WTC11 (cell line): ENCODE data around the gene HPS1. TPM values are rescaled to one million over a fixed set of nuclear protein-coding genes. Genes with fewer than 3 reads are reported as not detected.
A peak's percentile ranks its signal among the peaks of the same experiment; 100 is the strongest.

Source experiments
- ATAC-seq: fragments of 200-7000 bp; cut with Tn5 transposase; 2 replicates; pipeline ENCODE4 v1.10.0; 2021; ENCODE audit warnings: mild to moderate bottlenecking, moderate library complexity
- CTCF ChIA-PET: fragments of 300-600 bp; sonication (Branson Sonifier 250); formaldehyde crosslinking; loops from one replicate; lab custom pipeline; 2021; ENCODE audit warnings: antibody characterized with exemption; lab: Charles Lee
- POLR2A ChIA-PET: fragments of 350-600 bp; sonication (Branson Sonifier 250); formaldehyde crosslinking; loops from one replicate; lab custom pipeline; 2021; ENCODE audit warnings: antibody characterized with exemption; lab: Charles Lee
- DNase-seq: peaks from one replicate; pipeline ENCODE4 v3.0.0; 2021; ENCODE audit warnings: low spot score
- H3K27ac Mint-ChIP-seq: 2 replicates; pipeline ENCODE4 v1.8.0; 2021; ENCODE audit warnings: mixed read lengths
- H3K27me3 Mint-ChIP-seq: 2 replicates; pipeline ENCODE4 v1.8.0; 2021; ENCODE audit warnings: low read depth, mild to moderate bottlenecking, moderate library complexity, mixed read lengths
- H3K36me3 Mint-ChIP-seq: 2 replicates; pipeline ENCODE4 v1.8.0; 2021; ENCODE audit warnings: mixed read lengths
- H3K4me1 Mint-ChIP-seq: 2 replicates; pipeline ENCODE4 v1.8.0; 2022; ENCODE audit warnings: mixed read lengths
- H3K4me3 Mint-ChIP-seq: 2 replicates; pipeline ENCODE4 v1.8.0; 2021; ENCODE audit warnings: mild to moderate bottlenecking, moderate library complexity, mixed read lengths
- H3K9me3 Mint-ChIP-seq: 2 replicates; pipeline ENCODE4 v1.8.0; 2021; ENCODE audit warnings: mixed read lengths
- ELF4 ChIP-seq: sonication (generic); formaldehyde crosslinking; IDR thresholded peaks from 2 replicates; pipeline ENCODE4 v1.8.1; 2022; ENCODE audit warnings: low read depth, mild to moderate bottlenecking, moderate library complexity, missing genetic modification reagents
- ESRRA ChIP-seq: sonication (generic); formaldehyde crosslinking; IDR thresholded peaks from 2 replicates; pipeline ENCODE4 v1.8.1; 2022; ENCODE audit warnings: mild to moderate bottlenecking, missing genetic modification reagents, borderline replicate concordance
- OVOL2 ChIP-seq: fragments of 250-450 bp; sonication (Bioruptor Pico); IDR thresholded peaks from 2 replicates; pipeline ENCODE4 v1.9.0; 2021; ENCODE audit warnings: mild to moderate bottlenecking, borderline replicate concordance
- ZBTB21 ChIP-seq: sonication (generic); formaldehyde crosslinking; IDR thresholded peaks from 2 replicates; pipeline ENCODE4 v1.8.1; 2023; ENCODE audit warnings: mild to moderate bottlenecking, missing genetic modification reagents, borderline replicate concordance
- ZNF138 ChIP-seq: sonication (generic); formaldehyde crosslinking; conservative IDR thresholded peaks from 2 replicates; pipeline ENCODE4 v1.8.1; 2022; ENCODE audit warnings: mild to moderate bottlenecking, moderate library complexity, missing genetic modification reagents
- ZNF396 ChIP-seq: fragments of 250-450 bp; sonication (Bioruptor Pico); IDR thresholded peaks from 2 replicates; pipeline ENCODE4 v1.8.0; 2021; ENCODE audit warnings: mild to moderate bottlenecking, moderate library complexity, borderline replicate concordance
- total RNA-seq: library from RNA; stranded (reverse); gene quantifications from 3 replicates; pipeline ENCODE4 v1.2.3, GENCODE V29; 2021
- TF ChIP-seq, protein P1 (sequence below): sonication (generic); formaldehyde crosslinking; IDR thresholded peaks from 2 replicates; pipeline ENCODE4 v1.8.1; 2022; ENCODE audit warnings: low read depth, mild to moderate bottlenecking, moderate library complexity, missing genetic modification reagents, borderline replicate concordance
- TF ChIP-seq, protein P2 (sequence below): sonication (generic); formaldehyde crosslinking; IDR thresholded peaks from 2 replicates; pipeline ENCODE4 v1.8.1; 2023; ENCODE audit warnings: mild to moderate bottlenecking, missing genetic modification reagents, moderate library complexity
- TF ChIP-seq, protein P3 (sequence below): fragments of 250-450 bp; sonication (Bioruptor Pico); IDR thresholded peaks from 2 replicates; pipeline ENCODE4 v1.9.0; 2021; ENCODE audit warnings: mild to moderate bottlenecking
- TF ChIP-seq, protein P4 (sequence below): sonication (generic); formaldehyde crosslinking; IDR thresholded peaks from 2 replicates; pipeline ENCODE4 v1.8.1; 2023; ENCODE audit warnings: mild to moderate bottlenecking, missing genetic modification reagents, borderline replicate concordance
- TF ChIP-seq, protein P5 (sequence below): sonication (generic); formaldehyde crosslinking; IDR thresholded peaks from 2 replicates; pipeline ENCODE4 v1.8.0; 2022; ENCODE audit warnings: mild to moderate bottlenecking, missing genetic modification reagents

The HPS1 gene
- total RNA-seq, 1 experiment from 2014 or later = 49.3 TPM

DNA sequence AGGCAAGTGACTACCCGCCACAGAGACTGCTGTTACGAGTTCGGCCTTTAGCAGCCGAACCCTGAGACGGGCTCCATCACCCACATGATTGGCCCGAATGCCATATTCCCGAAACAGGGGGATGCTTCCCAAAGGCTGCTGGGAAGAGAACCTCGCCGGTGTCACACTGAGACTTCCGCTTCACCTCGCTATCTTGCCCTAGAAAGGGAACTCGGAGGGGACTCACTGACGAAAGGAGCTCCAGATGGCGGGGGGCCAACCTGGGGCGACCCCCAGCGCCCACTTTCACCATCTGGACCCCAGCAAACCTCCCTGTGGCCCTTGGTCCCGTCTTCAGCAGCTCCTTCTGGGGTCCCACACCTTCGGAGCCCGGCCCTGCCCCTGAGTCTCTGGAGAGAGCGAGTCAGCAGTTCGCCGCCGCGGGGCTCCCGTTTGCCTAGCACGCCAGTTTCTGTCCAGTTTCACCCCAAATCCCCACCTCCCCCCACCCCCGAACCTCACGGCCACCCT, 529 bp downstream of the HPS1 start:
- CTCF ChIA-PET = interaction anchor here (1.0 to 1.2 kb wide), 4 partner anchors 18 to 137 kb away, joined by 3 to 7 read pairs (median 4); no protein-coding TSS in a partner anchor

DNA sequence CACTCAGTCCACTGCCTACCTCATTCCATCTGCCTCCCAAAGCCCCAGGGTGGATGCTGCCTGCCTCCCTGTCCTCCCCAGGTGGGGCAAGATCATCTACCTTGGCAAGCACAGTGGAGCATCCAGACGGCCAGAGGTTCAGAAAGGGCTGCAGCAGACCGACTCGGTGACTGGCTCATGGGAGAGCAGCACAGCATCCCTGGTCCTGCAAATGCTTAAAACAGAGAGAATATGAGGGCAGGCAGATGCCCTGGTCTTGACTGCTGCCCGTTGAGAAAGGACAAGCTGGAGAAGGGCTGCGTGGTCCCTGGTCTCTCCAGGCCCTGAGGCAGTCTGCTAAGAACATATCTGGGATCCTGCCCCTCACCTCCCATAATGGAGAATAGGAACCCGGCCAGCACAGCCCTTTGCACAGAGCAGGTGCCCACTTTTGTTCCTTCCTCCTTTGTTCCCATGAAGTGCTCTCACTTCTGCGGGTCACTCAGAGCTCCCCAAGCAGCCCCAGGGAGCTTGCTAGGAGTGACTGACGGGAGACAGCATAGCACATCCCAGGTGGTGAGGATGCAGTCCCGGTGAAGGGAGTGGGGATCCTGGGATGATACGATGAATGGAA, 1.4 kb downstream of the HPS1 start:
- DNase-seq (no peak), ATAC-seq (no peak)
- Mint-ChIP-seq H3K4me1 (0 out of 2 replicates have a peak, but pooled peaks cover 4% of the 10 kb centered on the region), H3K27ac (peak overlapping the region; percentile 36; the same call in 1 of the 2 replicates), H3K4me3 (peak overlapping the region; percentile 77), H3K9me3 (peaks cover 6% of the 10 kb centered on the region; the same call in 1 of the 2 replicates), H3K36me3 (peaks cover 39% of the 10 kb centered on the region)
- TF ChIP-seq, protein P1, sequence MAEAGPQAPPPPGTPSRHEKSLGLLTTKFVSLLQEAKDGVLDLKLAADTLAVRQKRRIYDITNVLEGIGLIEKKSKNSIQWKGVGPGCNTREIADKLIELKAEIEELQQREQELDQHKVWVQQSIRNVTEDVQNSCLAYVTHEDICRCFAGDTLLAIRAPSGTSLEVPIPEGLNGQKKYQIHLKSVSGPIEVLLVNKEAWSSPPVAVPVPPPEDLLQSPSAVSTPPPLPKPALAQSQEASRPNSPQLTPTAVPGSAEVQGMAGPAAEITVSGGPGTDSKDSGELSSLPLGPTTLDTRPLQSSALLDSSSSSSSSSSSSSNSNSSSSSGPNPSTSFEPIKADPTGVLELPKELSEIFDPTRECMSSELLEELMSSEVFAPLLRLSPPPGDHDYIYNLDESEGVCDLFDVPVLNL (CRISPR knock-in tag) = no peak
- TF ChIP-seq ZBTB21 (CRISPR knock-in tag) = no peak
- TF ChIP-seq ESRRA (CRISPR knock-in tag) = no peak
- TF ChIP-seq OVOL2 (CRISPR knock-in tag) = no peak
- no peak for TF ChIP-seq ZNF138 (CRISPR knock-in tag)
- TF ChIP-seq, protein P2, sequence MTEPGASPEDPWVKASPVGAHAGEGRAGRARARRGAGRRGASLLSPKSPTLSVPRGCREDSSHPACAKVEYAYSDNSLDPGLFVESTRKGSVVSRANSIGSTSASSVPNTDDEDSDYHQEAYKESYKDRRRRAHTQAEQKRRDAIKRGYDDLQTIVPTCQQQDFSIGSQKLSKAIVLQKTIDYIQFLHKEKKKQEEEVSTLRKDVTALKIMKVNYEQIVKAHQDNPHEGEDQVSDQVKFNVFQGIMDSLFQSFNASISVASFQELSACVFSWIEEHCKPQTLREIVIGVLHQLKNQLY (CRISPR knock-in tag) = no peak
- TF ChIP-seq, protein P3, sequence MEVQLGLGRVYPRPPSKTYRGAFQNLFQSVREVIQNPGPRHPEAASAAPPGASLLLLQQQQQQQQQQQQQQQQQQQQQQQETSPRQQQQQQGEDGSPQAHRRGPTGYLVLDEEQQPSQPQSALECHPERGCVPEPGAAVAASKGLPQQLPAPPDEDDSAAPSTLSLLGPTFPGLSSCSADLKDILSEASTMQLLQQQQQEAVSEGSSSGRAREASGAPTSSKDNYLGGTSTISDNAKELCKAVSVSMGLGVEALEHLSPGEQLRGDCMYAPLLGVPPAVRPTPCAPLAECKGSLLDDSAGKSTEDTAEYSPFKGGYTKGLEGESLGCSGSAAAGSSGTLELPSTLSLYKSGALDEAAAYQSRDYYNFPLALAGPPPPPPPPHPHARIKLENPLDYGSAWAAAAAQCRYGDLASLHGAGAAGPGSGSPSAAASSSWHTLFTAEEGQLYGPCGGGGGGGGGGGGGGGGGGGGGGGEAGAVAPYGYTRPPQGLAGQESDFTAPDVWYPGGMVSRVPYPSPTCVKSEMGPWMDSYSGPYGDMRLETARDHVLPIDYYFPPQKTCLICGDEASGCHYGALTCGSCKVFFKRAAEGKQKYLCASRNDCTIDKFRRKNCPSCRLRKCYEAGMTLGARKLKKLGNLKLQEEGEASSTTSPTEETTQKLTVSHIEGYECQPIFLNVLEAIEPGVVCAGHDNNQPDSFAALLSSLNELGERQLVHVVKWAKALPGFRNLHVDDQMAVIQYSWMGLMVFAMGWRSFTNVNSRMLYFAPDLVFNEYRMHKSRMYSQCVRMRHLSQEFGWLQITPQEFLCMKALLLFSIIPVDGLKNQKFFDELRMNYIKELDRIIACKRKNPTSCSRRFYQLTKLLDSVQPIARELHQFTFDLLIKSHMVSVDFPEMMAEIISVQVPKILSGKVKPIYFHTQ (CRISPR knock-in tag) = no peak
- TF ChIP-seq ZNF396 = no peak
- no peak for TF ChIP-seq ELF4 (CRISPR knock-in tag)
- TF ChIP-seq, all 79 proteins: peak for 0
- no peaks in the 10 kb centered on the region for H3K27me3 Mint-ChIP-seq
- CTCF ChIA-PET = interaction anchor here (1.2 kb wide), 2 partner anchors 19 to 22 kb away, joined by 4 to 5 read pairs; no protein-coding TSS in a partner anchor
- POLR2A ChIA-PET = no interaction called here

More for the DNA sequence above, 529 bp downstream of the HPS1 start:
- POLR2A ChIA-PET = no interaction called here
- Mint-ChIP-seq H3K4me3 (peak overlapping the region; percentile 77), H3K27ac (peak overlapping the region; percentile 19; the same call in 1 of the 2 replicates), H3K9me3 (peaks cover 2% of the 10 kb centered on the region; the same call in 1 of the 2 replicates), H3K27me3 (no peaks in the 10 kb centered on the region), H3K36me3 (peaks cover 32% of the 10 kb centered on the region), H3K4me1 (0 out of 2 replicates have a peak, but pooled peaks cover 4% of the 10 kb centered on the region)
- ATAC-seq (peak; percentile 80), DNase-seq (peak; percentile 53)
- TF ChIP-seq, protein P4, sequence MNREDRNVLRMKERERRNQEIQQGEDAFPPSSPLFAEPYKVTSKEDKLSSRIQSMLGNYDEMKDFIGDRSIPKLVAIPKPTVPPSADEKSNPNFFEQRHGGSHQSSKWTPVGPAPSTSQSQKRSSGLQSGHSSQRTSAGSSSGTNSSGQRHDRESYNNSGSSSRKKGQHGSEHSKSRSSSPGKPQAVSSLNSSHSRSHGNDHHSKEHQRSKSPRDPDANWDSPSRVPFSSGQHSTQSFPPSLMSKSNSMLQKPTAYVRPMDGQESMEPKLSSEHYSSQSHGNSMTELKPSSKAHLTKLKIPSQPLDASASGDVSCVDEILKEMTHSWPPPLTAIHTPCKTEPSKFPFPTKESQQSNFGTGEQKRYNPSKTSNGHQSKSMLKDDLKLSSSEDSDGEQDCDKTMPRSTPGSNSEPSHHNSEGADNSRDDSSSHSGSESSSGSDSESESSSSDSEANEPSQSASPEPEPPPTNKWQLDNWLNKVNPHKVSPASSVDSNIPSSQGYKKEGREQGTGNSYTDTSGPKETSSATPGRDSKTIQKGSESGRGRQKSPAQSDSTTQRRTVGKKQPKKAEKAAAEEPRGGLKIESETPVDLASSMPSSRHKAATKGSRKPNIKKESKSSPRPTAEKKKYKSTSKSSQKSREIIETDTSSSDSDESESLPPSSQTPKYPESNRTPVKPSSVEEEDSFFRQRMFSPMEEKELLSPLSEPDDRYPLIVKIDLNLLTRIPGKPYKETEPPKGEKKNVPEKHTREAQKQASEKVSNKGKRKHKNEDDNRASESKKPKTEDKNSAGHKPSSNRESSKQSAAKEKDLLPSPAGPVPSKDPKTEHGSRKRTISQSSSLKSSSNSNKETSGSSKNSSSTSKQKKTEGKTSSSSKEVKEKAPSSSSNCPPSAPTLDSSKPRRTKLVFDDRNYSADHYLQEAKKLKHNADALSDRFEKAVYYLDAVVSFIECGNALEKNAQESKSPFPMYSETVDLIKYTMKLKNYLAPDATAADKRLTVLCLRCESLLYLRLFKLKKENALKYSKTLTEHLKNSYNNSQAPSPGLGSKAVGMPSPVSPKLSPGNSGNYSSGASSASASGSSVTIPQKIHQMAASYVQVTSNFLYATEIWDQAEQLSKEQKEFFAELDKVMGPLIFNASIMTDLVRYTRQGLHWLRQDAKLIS (CRISPR knock-in tag) = no peak
- TF ChIP-seq, protein P5, sequence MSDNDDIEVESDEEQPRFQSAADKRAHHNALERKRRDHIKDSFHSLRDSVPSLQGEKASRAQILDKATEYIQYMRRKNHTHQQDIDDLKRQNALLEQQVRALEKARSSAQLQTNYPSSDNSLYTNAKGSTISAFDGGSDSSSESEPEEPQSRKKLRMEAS (CRISPR knock-in tag) = peak; percentile 5; the same call in 1 of the 2 replicates
